ENCODE data around the gene C10orf88.

DNA sequence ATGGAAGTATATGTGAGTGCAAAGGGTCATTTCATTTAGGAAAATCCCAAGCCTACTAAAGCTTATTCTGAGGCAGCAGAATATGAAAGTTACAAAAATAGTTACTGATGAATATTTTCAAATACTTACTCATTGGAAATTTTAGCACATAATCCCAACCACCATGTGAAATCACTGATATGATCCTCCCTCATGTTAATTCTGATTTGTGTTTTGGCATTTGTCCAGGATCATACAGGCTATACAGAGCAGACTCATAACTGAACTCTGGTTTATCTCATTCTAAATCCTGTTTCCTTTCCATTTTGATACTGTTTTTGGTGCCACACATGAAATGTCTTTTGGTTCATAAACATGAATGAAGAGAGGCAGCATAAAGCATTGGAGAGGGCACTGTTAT lies 71.3 kb downstream of the C10orf88 start:
- TF ChIP-seq, protein P1, sequence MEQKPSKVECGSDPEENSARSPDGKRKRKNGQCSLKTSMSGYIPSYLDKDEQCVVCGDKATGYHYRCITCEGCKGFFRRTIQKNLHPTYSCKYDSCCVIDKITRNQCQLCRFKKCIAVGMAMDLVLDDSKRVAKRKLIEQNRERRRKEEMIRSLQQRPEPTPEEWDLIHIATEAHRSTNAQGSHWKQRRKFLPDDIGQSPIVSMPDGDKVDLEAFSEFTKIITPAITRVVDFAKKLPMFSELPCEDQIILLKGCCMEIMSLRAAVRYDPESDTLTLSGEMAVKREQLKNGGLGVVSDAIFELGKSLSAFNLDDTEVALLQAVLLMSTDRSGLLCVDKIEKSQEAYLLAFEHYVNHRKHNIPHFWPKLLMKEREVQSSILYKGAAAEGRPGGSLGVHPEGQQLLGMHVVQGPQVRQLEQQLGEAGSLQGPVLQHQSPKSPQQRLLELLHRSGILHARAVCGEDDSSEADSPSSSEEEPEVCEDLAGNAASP (IDR thresholded peaks at IDR 0.05), result no peak
- TF ChIP-seq, protein P2, sequence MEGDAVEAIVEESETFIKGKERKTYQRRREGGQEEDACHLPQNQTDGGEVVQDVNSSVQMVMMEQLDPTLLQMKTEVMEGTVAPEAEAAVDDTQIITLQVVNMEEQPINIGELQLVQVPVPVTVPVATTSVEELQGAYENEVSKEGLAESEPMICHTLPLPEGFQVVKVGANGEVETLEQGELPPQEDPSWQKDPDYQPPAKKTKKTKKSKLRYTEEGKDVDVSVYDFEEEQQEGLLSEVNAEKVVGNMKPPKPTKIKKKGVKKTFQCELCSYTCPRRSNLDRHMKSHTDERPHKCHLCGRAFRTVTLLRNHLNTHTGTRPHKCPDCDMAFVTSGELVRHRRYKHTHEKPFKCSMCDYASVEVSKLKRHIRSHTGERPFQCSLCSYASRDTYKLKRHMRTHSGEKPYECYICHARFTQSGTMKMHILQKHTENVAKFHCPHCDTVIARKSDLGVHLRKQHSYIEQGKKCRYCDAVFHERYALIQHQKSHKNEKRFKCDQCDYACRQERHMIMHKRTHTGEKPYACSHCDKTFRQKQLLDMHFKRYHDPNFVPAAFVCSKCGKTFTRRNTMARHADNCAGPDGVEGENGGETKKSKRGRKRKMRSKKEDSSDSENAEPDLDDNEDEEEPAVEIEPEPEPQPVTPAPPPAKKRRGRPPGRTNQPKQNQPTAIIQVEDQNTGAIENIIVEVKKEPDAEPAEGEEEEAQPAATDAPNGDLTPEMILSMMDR (IDR thresholded peaks at IDR 0.05 in 2 of 3, conservative IDR thresholded peaks at IDR 0.05 in 1 of 3; ENCODE audit: insufficient read depth in 2 of 3, low read depth in 1 of 3, low read length in 3 of 3), result no peak
- TF ChIP-seq PHF8 (IDR thresholded peaks at IDR 0.05; ENCODE audit: borderline replicate concordance, low read length) (no peak), KLF16 (IDR thresholded peaks at IDR 0.05) (no peak), ZNF217 (CRISPR knock-in tag; IDR thresholded peaks at IDR 0.05) (no peak), SMAD3 (CRISPR knock-in tag; conservative IDR thresholded peaks at IDR 0.05) (no peak), POLR2A (conservative IDR thresholded peaks at IDR 0.05) (no peak), GTF2A2 (tag; IDR thresholded peaks at IDR 0.05) (no peak), DPF2 (IDR thresholded peaks at IDR 0.05) (no peak)
- TF ChIP-seq, protein P3, sequence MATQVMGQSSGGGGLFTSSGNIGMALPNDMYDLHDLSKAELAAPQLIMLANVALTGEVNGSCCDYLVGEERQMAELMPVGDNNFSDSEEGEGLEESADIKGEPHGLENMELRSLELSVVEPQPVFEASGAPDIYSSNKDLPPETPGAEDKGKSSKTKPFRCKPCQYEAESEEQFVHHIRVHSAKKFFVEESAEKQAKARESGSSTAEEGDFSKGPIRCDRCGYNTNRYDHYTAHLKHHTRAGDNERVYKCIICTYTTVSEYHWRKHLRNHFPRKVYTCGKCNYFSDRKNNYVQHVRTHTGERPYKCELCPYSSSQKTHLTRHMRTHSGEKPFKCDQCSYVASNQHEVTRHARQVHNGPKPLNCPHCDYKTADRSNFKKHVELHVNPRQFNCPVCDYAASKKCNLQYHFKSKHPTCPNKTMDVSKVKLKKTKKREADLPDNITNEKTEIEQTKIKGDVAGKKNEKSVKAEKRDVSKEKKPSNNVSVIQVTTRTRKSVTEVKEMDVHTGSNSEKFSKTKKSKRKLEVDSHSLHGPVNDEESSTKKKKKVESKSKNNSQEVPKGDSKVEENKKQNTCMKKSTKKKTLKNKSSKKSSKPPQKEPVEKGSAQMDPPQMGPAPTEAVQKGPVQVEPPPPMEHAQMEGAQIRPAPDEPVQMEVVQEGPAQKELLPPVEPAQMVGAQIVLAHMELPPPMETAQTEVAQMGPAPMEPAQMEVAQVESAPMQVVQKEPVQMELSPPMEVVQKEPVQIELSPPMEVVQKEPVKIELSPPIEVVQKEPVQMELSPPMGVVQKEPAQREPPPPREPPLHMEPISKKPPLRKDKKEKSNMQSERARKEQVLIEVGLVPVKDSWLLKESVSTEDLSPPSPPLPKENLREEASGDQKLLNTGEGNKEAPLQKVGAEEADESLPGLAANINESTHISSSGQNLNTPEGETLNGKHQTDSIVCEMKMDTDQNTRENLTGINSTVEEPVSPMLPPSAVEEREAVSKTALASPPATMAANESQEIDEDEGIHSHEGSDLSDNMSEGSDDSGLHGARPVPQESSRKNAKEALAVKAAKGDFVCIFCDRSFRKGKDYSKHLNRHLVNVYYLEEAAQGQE (IDR thresholded peaks at IDR 0.05; ENCODE audit: borderline replicate concordance), result no peak
- TF ChIP-seq, protein P3 (CRISPR knock-in tag; IDR thresholded peaks at IDR 0.05; ENCODE audit: low read depth), result no peak
- TF ChIP-seq, protein P4, sequence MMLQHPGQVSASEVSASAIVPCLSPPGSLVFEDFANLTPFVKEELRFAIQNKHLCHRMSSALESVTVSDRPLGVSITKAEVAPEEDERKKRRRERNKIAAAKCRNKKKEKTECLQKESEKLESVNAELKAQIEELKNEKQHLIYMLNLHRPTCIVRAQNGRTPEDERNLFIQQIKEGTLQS (IDR thresholded peaks at IDR 0.05), result no peak
- TF ChIP-seq, protein P4 (CRISPR knock-in tag; conservative IDR thresholded peaks at IDR 0.05), result no peak
